UCSD-AML1 (cell line): Measurements from ENCODE around the gene FAM174B.

Experiments used
- DNase-seq: peaks from one replicate; lab custom pipeline; 2025; ENCODE audit not compliant: unreplicated experiment; lab: John Stamatoyannopoulos, UW

The FAM174B gene

GRCh38 chr15:92655178-92655995 lies at the start of gene FAM174B:
TSS of gene FAM174B (minus strand) at chr15:92655775.
- no peak for DNase-seq

- no peak for DNase-seq
Observed at GRCh38 chr15:92696096-92696495, 40.5 kb upstream of the FAM174B start.

- DNase-seq = peak; percentile 37
Observed at GRCh38 chr15:92693691-92694331, 38.2 kb upstream of the FAM174B start.

GRCh38 chr15:92690395-92690794 lies 34.8 kb upstream of the FAM174B start:
- DNase-seq = no peak

GRCh38 chr15:92687746-92688145 lies 32.2 kb upstream of the FAM174B start:
- no peak for DNase-seq

GRCh38 chr15:92687195-92687602 lies 31.6 kb upstream of the FAM174B start:
- no peak for DNase-seq

GRCh38 chr15:92683511-92683834 lies 27.9 kb upstream of the FAM174B start:
- no peak for DNase-seq

GRCh38 chr15:92682741-92683510 lies 27.4 kb upstream of the FAM174B start:
- no peak for DNase-seq

GRCh38 chr15:92681141-92681631 lies 25.6 kb upstream of the FAM174B start:
- DNase-seq = no peak

GRCh38 chr15:92677999-92678398 lies 22.4 kb upstream of the FAM174B start:
- no peak for DNase-seq

GRCh38 chr15:92676561-92676960 lies 21.0 kb upstream of the FAM174B start:
- no peak for DNase-seq

- DNase-seq = no peak
Observed at GRCh38 chr15:92675485-92675884, 19.9 kb upstream of the FAM174B start.

- DNase-seq = no peak
Observed at GRCh38 chr15:92674347-92674746, 18.8 kb upstream of the FAM174B start.

GRCh38 chr15:92672102-92672501 lies 16.5 kb upstream of the FAM174B start:
- DNase-seq = no peak

- DNase-seq = no peak
Observed at GRCh38 chr15:92671406-92671805, 15.8 kb upstream of the FAM174B start.

GRCh38 chr15:92670621-92671020 lies 15.0 kb upstream of the FAM174B start:
- no peak for DNase-seq

- DNase-seq = no peak
Observed at GRCh38 chr15:92669432-92669831, 13.9 kb upstream of the FAM174B start.

- no peak for DNase-seq
Observed at GRCh38 chr15:92668620-92669019, 13.0 kb upstream of the FAM174B start.

GRCh38 chr15:92667970-92668485 lies 12.5 kb upstream of the FAM174B start:
- DNase-seq = no peak

GRCh38 chr15:92667287-92667904 lies 11.8 kb upstream of the FAM174B start:
- no peak for DNase-seq

GRCh38 chr15:92666780-92667179 lies 11.2 kb upstream of the FAM174B start:
- DNase-seq = no peak
